ENCODE results near the gene AUTS2.

GRCh38 chr7:70743531-70744325, 1145.5 kb downstream of the AUTS2 start:
- no peak for TF ChIP-seq CTCF (conservative IDR thresholded peaks at IDR 0.05; ENCODE audit: low read depth in 2 of 2)
- no peak for TF ChIP-seq REST (IDR thresholded peaks at IDR 0.05; ENCODE audit: unreplicated experiment)
- no peak for TF ChIP-seq POLR2AphosphoS5 (IDR thresholded peaks at IDR 0.05; ENCODE audit: low read depth)
- TF ChIP-seq EZH2phosphoT487 (IDR thresholded peaks at IDR 0.05; ENCODE audit: unreplicated experiment): no peak
- TF ChIP-seq EZH2 (IDR thresholded peaks at IDR 0.05; ENCODE audit: low read depth, unreplicated experiment): no peak
- TF ChIP-seq ZNF114 (CRISPR knock-in tag; IDR thresholded peaks at IDR 0.05): no peak
- TF ChIP-seq ETS1 (IDR thresholded peaks at IDR 0.05): no peak
- no peak for TF ChIP-seq JUNB (IDR thresholded peaks at IDR 0.05; ENCODE audit: unreplicated experiment)

All from GM23338 (cell line).